8988T (cell line): ENCODE measurements around the gene ERF.

ENCODE experiments used
- DNase-seq: peaks from one replicate; pipeline ENCODE4 v3.0.0; 2011

Gene ERF

DNA sequence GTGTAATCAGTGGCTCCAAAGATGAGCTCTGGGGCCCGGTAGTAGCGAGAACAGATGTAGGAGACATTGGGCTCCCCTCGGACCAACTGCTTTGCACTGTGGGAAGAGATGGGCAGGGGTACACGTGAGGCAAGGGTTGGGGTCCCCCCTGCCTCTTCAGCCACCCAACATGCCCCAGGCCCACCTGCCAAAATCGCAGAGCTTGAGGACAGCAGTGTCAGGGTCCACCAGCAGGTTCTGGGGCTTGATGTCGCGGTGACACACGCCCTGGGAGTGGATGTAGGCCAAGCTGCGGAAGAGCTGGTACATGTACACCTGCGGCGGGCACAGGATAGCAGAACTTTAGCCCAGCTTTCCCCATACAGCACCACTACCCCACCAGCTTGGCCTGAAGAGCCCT lies 20.6 kb downstream of the ERF start:
- DNase-seq: no peak

DNA sequence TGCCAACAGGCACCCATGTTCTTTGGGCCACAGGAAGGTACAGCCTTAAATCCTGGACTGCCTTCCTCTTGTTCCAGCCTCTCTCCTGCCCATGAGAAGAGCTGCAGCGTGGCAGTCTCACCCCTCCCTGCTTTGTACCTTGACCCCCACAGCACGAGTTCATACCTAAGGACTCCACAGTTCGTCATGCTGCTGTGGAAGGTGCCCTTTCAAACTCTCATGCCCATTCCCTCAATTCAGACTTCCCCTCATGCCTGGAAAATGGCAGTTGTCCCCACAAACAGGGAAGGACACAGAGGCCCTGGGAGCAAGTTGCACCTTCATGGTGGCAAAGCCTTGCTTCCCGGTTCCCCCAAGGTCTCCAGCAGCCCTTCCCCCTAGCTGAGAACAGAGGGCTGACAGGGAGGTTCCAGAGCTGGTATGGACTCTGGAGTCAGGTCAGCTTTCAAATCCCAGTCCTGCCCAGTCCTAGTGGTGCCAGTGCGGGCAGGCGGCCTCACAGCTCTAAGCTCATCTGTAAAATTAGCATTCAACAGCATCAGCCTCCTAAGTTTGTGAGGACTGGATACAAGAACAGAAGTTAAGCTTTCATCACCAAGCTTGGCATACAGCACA lies 21.1 kb downstream of the ERF start:
- no peak for DNase-seq

DNA sequence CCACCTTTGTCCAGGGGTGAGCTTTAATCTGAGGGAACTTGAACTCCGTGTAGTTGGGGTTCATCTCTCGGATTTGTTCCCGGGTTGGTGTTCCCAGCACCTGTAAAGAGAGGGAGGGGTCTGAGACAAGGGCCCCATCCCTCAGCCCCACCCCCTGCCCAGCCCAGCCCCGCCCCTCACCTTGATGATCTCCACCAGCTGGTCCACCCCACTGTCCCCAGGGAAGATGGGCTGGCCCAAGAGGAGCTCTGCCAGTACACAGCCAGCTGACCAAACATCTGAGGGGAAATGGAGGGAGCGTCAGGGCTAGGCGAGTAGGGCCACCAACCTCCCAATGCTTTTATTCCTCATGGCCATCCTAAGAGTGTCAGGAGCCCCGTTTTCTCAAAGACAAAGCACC lies 21.8 kb downstream of the ERF start:
- no peak for DNase-seq

DNA sequence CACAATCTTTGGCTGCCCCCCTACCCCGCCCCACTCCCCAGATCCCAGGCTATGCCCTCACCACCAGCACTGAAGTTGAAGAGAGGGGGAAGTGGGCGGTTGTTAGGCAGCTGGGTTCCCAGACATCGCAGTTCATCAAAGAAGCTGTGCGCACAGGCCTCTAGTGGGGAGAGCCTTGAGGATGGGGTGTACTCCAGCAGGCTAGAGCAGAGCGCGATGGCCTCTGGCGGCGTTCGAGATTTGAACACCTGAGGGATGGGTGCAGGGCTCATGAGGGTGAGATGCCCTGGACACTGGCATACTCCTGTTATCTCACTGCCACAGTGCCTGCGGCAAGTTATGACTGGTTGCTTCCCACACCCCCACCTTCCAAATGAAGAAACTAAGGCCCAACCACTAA lies 22.5 kb downstream of the ERF start:
- no peak for DNase-seq

DNA sequence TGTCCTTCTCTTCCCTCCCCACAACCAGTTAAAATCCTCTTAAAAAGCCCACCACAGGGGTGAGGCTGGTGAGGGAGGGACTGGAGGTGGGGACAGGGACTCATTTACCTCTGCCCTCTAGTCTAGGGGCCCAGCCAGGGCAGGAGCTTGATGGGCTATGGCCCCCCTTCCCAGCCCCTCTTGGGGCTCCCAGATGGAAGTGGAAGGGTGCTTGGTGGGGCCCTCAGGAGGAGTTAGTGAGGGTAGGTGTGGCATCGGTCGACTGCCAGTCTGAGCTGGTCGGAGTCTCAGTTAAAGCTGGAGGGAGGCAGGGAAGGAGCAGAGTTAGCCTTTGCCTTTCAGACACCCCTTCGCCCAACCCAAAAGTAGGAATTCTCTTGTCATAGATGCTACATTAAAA lies 24.4 kb downstream of the ERF start:
- DNase-seq: no peak

GRCh38 chr19:42229855-42230351 lies 25.0 kb downstream of the ERF start:
- DNase-seq: no peak

- DNase-seq: no peak
These were observed 25.6 kb downstream of the ERF start for GRCh38 chr19:42229301-42229854.

DNA sequence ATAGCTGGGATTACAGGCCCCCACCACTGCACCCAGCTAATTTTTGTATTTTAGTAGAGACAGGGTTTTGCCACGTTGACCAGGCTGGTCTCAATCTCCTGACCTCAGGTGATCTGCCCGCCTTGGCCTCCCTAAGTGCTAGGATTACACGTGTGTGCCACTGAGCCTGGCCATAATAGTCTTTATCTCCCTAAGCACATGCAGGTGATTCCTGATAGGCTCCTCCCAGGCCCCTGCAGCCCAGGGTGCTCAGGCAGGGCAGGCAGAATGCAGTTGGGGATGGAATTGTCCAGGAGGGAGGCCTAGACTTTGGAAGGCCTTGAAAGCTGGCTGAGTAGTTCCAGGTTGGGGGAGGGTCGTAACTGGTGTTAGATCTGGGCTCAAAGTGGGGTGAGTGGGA lies 26.3 kb downstream of the ERF start:
- DNase-seq: no peak

DNA sequence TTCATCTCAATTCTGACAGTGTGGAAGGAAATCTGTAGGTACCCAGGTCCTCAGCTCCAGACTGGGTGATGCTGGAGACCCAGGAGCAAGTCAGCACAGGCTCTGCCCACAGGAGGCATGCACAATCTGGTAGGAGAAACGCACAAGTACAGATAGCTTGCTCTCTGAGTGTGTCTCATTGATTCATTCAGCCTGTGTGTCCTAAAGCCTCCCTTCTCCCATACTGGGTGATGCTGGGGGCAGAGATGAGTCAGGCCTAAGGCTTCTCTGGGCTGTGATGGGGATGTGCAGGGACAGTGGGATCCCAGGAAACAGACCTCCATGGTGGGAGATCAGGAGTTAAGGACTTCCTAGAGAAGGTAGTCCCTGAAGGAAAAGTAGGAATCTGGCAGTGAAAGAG lies 28.0 kb downstream of the ERF start:
- DNase-seq: no peak

GRCh38 chr19:42225718-42226292 lies 29.1 kb downstream of the ERF start:
- no peak for DNase-seq

DNA sequence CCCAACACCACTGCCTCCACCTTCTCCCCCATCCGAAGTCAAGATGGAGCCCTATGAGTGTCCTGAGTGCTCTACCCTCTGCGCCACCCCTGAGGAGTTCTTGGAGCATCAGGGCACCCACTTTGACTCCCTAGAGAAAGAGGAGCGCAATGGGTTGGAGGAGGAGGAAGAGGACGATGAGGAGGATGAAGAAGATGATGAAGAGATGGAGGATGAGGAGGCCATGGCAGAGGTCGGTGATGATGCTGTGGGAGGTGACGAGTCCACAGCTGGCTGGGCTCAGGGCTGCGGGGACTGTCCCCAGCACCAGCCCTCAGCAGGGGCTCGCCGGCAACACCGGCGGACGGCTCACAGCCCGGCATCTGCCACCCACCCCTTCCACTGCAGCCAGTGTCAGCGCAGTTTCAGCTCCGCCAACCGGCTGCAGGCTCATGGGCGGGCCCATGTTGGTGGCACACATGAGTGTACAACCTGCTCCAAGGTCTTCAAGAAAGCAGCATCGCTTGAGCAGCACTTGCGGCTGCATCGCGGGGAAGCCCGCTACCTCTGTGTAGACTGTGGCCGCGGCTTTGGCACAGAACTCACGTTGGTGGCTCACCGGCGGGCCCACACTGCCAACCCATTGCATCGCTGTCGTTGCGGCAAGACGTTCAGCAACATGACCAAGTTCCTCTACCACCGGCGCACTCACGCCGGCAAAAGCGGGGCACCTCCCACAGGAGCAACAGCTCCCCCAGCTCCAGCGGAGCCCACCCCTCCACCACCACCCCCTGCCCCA lies 29.8 kb downstream of the ERF start:
- no peak for DNase-seq

GRCh38 chr19:42220751-42221097 lies 34.2 kb downstream of the ERF start:
- no peak for DNase-seq

- peak; percentile 95 for DNase-seq
These were observed 34.8 kb downstream of the ERF start, which contains the start of gene ZNF526 for GRCh38 chr19:42219812-42220750. Gene ZNF526 (plus strand): TSS chr19:42220312. CDS start chr19:42224404, 4,092 bp downstream.

DNA sequence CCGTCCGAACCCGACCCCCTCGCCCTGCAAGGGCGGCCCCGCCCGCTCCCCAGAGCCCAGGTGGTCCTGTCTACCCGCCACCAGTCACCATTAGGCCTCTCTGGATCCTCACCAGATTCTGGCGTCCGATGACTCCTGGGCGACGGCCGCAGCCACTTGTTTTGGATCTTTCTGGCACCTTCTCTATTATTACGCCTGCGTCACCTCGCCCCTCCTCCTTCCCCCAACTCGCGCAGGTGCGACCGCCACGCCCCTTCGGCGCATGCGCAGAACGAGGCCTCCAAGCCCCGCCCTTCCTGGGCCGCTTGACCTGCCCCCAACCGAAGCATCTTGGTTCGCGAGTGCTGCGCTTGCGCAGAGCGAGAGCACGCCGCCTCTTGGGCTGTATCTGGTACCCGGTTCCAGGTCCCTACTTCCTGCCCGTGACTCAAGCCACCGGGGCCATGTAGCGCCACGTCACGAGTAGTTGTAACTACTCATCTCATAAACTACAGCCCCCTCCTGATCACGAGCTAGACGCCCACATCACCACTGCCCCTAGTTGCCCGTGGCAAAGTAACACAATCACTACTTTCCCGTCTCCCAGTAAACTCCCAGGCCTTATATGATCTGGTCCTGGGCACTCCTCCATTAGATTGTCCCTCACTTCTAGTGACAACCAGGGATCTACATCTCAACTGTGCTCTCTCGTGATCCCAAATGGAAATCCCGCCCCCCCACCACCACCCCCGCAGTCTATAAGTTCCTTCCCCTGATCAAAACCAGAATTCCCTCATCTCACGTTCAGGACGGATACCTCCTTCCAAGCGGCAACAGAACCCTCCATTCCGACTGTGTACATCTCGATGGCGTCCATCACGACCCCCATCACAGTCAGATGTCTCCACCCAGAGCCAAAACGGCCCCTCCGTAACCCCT lies 37.1 kb downstream of the ERF start, which contains the start of gene DEDD2:
DEDD2 (minus strand) TSS at position 158 of the 918 bp plus-strand sequence. CDS start 670 bp downstream, outside the sequence.
- DNase-seq: peak; percentile 67

DNA sequence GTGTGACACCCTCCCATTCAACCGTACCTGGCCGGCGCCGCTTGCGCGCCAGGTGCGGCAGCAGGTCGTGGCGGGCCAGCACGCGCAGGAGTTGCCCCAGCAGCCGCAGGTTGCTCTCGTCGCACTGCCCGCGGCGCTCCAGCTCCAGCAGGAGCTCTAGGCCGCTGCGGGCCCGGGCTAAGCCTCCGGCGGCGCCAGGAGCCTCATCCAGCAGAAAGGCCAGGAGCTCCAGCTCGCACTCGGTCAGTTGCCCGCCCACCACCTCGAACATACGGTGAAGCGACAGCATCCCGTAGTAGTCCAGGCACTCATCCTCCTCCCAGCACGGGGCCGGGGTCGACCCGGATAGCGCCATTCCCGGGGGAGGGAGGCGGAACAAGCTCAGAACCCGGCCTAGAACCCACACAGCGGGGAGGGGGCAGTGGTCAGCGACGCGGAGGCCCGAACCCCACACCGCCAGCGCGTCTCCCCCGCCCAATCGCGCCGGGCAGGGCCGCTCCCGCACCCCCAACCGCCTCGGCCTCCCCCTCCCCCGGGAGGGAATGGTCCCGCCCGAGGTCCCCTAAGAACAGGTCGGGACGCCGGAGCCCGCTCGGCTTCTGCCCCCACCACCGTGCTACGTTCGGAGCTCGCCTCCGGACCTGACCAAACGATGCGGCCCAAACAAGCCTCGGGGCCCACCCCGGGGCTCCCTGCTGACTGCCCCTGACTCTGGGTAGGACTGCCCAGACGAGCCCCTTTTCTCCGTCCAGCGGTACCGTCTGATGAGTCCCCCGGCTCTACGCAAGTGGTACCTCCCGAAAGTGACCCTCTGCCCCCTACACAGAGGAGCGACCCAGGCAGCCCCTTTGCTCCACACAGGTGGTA lies 38.0 kb downstream of the ERF start:
- DNase-seq: no peak

DNA sequence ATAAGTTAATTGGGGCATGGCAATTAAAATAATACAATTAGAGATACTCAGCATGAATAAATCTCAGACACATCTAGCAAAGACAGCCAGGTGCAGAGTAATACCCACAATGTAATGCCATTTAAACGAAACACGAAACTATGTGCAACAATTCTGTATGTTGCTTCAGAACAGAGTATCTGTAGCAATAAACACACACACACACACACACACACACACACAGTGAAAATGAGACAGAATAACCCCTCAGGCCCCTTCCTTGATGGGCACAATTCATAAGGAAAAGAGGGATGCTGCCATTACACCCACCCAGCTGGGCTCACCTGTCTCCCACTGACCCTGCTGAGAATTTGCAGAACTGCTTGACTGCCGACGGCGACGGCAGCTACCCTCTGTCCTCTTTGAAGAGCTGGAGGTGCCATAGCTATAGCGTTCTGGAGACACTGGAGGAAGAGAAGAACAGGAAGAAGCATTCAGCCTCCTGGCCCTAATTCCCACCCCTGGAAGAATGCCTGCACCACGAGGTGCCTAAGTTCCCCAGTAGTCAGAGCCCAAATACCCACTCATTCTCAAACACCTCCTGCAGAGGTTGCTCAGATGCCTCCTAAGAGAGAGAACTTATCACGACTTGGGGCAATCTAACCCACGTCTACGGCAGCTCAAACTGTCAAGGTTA lies 40.0 kb downstream of the ERF start:
- DNase-seq: no peak

DNA sequence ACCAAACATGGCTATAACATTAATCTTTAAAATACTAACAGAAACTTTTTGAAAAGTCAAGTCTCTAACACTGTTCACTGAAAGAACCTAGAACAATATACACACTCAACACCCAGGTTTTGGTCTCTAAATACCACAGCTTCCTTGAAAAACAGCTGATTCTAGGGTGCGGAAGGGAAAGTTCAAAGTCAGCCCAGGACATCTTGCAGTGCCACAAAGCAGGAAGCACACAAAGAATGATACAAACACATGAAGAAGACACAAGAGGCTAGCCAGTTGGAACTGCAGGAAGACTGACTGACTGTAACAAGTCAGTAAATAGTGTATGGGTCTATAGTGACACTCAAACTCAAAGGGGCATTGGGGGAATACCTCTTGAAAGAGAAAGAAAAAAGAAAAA lies 42.0 kb downstream of the ERF start:
- DNase-seq: no peak

DNA sequence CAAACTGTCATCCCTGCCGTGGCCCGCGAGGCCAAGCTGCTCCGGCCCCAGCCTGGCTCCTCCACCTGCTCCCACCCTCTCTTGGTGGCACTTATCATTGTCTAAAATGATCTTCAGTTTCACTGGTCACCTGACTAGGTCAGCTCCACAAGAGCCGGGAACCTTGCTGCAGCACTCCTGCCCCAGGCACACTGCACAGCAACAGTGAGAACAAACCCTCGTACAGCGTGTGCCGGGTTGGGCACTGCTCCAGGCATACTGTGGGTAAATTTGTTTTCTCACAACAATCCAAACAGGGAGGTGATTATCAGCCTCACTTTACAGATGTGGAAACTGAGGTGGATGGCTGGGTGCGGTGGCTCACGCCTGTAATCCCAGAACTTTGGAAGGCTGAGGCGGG lies 46.3 kb downstream of the ERF start:
- no peak for DNase-seq

DNA sequence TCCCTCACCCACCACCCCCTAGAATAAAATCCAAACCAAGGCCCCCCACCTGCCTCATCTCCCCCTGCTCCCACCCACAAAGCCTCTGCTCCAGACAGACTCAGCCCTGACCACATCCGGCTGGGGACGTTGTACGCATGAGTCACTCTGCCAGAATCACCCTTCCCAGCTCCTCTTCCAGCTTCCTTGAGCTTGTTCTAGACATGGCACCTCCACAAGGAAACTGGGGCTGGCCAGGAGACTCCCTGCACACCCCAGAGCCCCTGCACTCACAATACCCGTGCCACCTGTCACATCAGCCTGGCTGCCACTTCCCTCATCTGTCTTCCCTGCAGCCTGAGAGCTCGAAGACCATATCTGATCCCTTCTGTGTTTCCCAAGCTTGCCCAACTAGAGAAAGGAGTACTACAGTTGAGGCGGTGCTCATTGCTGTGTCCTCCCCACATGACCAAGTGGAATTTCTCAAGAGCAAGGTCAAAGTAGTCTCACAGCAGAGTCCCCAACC lies 47.1 kb downstream of the ERF start:
- DNase-seq: peak; percentile 88
